Activated CD4-positive, alpha-beta T cell treated with anti-CD3 and anti-CD28 coated beads, Interleukin-2, amount 10 ng/mL, durations not matched to agents 7 days and 5 days (primary cell): ENCODE results near the gene PDE10A. TPM values are rescaled to one million over a fixed set of nuclear protein-coding genes. Genes with fewer than 3 reads are reported as not detected.

ENCODE experiments used
- CTCF ChIA-PET: fragments of 350-600 bp; sonication (Branson Sonifier 250); formaldehyde crosslinking; loops from one replicate; lab custom pipeline; 2021; ENCODE audit warnings: antibody characterized with exemption; lab: Charles Lee
- POLR2A ChIA-PET: fragments of 350-600 bp; sonication (Branson Sonifier 250); formaldehyde crosslinking; loops from one replicate; lab custom pipeline; 2021; ENCODE audit warnings: antibody characterized with exemption; lab: Charles Lee
- DNase-seq: peaks from one replicate; pipeline ENCODE4 v3.0.0-alpha.2; 2020
- H3K27ac Mint-ChIP-seq: one replicate; pipeline ENCODE4 v1.8.0; 2021; ENCODE audit warnings: mild to moderate bottlenecking, moderate library complexity, mixed read lengths
- H3K27me3 Mint-ChIP-seq: one replicate; pipeline ENCODE4 v1.8.0; 2021; ENCODE audit warnings: mixed read lengths
- H3K36me3 Mint-ChIP-seq: one replicate; pipeline ENCODE4 v1.8.0; 2021; ENCODE audit warnings: low read depth, mixed read lengths
- H3K4me1 Mint-ChIP-seq: one replicate; pipeline ENCODE4 v1.8.0; 2021; ENCODE audit warnings: mixed read lengths
- H3K4me3 Mint-ChIP-seq: one replicate; pipeline ENCODE4 v1.8.0; 2021; ENCODE audit warnings: mild to moderate bottlenecking, moderate library complexity, mixed read lengths
- H3K9me3 Mint-ChIP-seq: one replicate; pipeline ENCODE4 v1.8.0; 2021; ENCODE audit warnings: mixed read lengths
- total RNA-seq, 2 experiments: library from RNA; stranded (reverse); gene quantifications; one replicate each; pipeline ENCODE4 v1.2.3, GENCODE V29; 2021

Gene PDE10A
- total RNA-seq: not detected

DNA sequence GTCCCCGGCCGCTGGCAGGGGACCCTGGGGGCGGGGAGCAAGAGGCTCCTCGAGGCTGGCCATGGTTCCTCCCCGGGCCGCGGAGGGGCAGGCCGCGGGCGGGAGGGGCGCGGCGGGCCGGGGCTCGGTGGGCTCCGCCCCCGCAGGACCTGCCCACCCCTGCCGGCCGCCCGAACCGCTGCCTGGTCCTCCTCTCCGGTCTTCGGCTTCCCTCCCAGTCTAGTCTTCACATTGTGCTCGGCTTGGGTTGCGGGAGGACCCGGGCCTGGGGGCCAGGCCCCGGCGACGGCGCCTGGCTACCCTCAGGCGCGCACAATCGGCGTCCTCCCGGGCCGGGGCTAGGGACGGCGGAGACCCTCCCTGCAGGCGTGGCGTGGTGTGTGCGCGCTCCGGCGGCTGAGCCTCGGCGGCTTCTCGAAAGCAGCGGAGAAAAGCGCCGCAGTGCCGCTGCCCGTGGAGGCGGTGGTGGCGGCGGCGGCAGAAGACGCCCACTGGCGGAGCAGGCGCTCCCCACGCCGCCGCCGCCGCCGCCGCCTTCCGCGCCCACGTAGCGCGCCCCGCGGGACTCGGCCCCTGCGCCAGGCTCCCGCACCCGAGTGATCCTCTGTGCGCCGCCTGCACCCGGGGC lies at the start of gene PDE10A:
TSS of gene PDE10A (minus strand) at position 493 of the 628 bp plus-strand sequence. CDS start at position 63, 430 bp downstream.
- H3K4me3 Mint-ChIP-seq: no peak within 1 kb of the TSS
- H3K27me3 Mint-ChIP-seq: peaks cover 58% of the 10 kb centered on the region
- no peak for DNase-seq
- ChIA-PET CTCF (no interaction called here), POLR2A (no interaction called here)
- H3K36me3 Mint-ChIP-seq: no peaks in the 10 kb centered on the region
- H3K4me1 Mint-ChIP-seq: peaks cover 7% of the 10 kb centered on the region
- peak within 1 kb of the TSS; percentile 60 for H3K27ac Mint-ChIP-seq
- no peaks in the 10 kb centered on the region for H3K9me3 Mint-ChIP-seq

DNA sequence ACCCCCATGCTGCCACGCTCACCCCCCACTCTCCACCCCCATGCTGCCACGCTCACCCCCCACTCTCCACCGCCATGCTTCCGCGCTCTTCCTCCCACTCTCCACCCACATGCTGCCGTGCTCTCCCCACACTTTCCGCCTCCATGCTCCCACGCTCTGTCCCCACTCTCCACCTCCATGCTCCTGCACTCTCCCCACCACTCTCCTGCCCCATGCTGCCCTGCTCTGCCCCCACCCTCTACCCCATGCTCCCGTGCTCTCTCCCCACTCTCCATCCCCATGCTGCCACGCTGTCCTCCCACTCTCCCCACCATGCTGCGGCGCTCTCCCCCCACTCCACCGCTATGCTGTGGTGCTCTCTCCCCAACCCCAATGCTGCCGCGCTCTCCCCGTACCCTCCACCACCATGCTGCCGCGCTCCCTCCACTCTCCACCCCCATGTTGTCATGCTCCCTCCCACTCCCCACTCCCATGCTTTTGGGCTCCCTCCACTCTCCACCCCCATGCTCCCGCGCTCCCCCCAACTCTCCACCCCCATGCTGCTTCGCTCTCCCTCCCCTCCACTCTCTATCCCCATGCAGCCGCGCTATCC lies 46.0 kb upstream of the PDE10A start:
- H3K27me3 Mint-ChIP-seq: no peaks in the 10 kb centered on the region
- H3K9me3 Mint-ChIP-seq: peaks cover 2% of the 10 kb centered on the region
- H3K27ac Mint-ChIP-seq: no peak overlapping the region
- DNase-seq: no peak
- CTCF ChIA-PET: no interaction called here
- no peaks in the 10 kb centered on the region for H3K36me3 Mint-ChIP-seq
- H3K4me3 Mint-ChIP-seq: no peak overlapping the region
- no peaks in the 10 kb centered on the region for H3K4me1 Mint-ChIP-seq
- POLR2A ChIA-PET: no interaction called here

DNA sequence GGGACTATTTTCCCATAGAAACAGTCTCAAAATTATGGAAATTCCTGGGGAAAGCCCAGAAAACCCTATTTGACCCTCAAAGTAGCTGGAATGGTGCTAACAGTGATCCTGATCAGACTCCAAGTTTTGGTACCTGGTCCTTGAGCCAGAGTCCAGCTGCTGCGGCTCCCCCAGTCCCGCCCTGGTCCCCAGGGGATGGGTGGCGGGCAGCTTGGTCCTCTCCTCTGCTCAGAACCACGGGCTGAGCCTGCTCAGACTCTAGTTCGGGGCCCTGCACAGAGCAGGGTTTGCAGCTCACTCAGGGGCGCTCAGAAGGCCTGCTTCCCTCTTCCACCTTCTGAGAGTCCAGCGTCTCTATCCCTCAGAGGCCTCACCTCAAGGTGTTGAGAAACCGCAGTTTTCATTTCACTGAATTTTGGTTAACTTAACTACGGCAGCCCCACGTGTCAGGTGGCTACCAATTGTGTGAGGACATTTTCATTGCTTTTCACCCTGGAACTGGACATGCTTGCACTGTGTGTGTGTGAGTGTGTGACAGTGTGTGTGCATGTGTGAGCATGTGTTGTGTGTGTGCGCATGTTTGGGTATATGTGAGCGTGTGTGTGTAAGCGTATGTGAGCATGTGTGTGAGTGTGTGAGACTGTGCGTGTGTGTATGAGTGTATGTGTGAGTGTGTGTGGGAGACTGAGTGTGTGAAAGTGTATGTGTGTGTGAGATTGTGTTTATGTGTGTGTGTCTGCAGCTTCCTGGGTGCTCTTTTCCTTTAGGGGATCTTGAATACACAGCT lies 44.2 kb upstream of the PDE10A start:
- Mint-ChIP-seq H3K36me3 (no peaks in the 10 kb centered on the region), H3K4me1 (no peaks in the 10 kb centered on the region), H3K4me3 (no peak overlapping the region)

DNA sequence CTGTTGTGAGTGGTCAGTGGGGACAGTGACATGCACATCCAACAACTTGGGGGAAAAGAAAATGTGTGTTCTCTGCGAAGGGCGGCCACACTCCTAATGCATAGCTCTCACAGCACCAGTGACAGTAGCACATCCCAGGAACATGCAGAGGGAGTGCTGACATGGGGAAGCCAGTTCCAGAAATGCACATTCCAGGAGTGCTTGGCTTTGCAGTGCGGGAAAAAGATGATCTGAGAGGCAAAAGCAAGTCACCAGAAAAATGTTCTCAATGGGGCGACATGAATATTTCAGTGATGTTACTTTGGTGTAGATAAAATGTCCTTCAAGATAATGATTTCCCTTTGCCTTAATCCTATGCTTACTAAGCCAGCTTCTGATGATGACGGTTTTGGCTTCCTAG lies 42.9 kb upstream of the PDE10A start:
- ChIA-PET CTCF (no interaction called here), POLR2A (no interaction called here)
- H3K27ac Mint-ChIP-seq: no peak overlapping the region
- DNase-seq: no peak
- no peaks in the 10 kb centered on the region for H3K27me3 Mint-ChIP-seq
- no peaks in the 10 kb centered on the region for H3K4me1 Mint-ChIP-seq
- H3K4me3 Mint-ChIP-seq: no peak overlapping the region
- H3K9me3 Mint-ChIP-seq: peaks cover 2% of the 10 kb centered on the region
- no peaks in the 10 kb centered on the region for H3K36me3 Mint-ChIP-seq

More for the DNA sequence above, 44.2 kb upstream of the PDE10A start:
- no peaks in the 10 kb centered on the region for H3K27me3 Mint-ChIP-seq
- DNase-seq: no peak
- H3K27ac Mint-ChIP-seq: no peak overlapping the region
- ChIA-PET CTCF (no interaction called here), POLR2A (no interaction called here)
- H3K9me3 Mint-ChIP-seq: peaks cover 2% of the 10 kb centered on the region

DNA sequence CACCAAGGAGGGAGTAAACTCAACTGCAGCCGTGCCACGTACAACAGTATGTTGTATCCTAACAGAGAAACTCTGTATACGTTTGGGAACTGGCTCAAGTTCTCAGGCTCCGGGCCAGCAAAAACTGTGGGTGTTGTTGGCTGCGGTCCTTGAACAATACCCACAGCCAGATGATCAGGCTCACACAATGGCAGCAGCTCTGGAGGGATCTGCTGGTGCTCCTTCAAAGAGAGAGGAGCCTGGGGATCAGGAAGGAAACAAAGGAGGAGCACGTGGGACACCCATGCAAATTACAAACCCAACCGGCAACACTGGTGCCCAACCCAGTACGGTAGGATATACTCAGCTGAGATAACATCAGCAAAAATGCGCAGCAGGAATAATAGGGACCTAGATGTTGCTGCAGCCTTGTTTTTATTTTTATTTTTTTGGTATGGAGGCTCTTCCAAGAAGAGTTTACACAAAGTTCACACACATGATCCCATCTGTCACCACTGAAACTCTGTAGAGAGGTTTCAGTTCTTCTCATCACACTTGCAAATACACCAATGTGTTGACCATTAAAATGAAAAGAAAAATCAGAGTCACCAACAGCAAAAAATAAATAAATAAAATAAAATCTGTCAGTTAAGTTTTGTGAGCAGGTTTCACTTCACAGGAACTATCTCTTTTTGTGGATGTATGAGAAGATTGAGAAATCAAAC lies 41.2 kb upstream of the PDE10A start:
- Mint-ChIP-seq H3K9me3 (no peaks in the 10 kb centered on the region), H3K36me3 (no peaks in the 10 kb centered on the region), H3K27me3 (no peaks in the 10 kb centered on the region), H3K27ac (no peak overlapping the region), H3K4me3 (no peak overlapping the region), H3K4me1 (no peaks in the 10 kb centered on the region)
- no peak for DNase-seq
- CTCF ChIA-PET: no interaction called here
- POLR2A ChIA-PET: no interaction called here

DNA sequence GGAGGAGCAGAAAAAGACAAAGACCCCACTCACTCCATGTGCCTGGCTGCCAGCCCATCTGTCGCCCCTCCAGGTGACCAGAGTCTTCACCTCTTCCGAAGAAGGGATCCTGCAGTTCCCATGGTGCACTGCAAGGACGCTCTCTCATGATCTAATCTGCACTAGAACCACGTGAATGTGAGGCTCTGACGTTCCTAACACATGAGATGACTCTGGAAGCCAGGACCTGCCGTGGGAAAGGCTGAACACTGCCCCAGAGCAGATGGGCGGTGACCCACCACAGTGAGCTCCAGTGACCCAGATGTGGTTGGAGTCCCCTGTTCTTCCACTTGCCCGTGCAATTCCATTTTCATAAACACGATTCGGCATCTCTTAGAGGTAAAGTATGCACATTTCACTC lies 39.6 kb upstream of the PDE10A start:
- Mint-ChIP-seq H3K9me3 (no peaks in the 10 kb centered on the region), H3K4me3 (no peak overlapping the region), H3K27me3 (no peaks in the 10 kb centered on the region), H3K27ac (no peak overlapping the region), H3K36me3 (no peaks in the 10 kb centered on the region), H3K4me1 (no peaks in the 10 kb centered on the region)
- DNase-seq: no peak
- ChIA-PET CTCF (no interaction called here), POLR2A (no interaction called here)

DNA sequence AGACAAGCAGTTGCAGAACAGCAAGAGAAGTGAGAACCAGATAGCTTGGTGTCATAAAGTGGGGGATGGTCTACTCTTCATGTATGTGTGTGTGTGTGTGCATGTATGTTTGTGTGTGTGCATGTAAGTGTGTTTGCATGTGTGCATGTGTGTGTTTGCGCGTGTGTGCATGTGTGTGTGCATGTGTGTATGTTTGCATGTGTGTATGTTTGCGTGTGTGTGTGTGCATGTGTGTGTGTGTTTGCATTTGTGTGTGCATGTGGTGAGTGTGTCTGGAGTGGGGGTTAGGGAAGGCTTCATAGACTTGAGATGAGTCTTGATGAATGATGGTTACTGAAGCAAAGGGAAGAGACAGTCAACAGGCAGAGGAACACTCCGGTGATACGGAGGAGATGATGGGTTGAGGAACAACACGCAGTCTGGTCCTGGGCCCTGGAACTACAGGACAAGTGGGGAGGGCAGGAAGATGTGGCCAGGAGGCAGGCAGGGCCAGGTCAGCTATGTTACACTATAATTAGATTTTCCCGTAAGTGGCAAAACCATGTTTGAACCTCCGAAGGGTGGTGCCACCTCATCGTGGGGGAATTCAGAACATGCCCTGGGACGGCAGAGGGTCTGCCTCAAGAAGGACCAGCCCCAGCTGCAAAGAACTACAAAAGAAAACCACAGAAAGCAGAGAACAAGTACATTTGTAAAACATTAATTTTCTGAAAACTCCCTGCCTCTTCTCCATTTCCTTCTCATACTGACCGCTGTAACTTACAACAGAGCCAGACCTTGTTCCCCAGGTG lies 38.7 kb upstream of the PDE10A start:
- CTCF ChIA-PET: no interaction called here
- DNase-seq: no peak

DNA sequence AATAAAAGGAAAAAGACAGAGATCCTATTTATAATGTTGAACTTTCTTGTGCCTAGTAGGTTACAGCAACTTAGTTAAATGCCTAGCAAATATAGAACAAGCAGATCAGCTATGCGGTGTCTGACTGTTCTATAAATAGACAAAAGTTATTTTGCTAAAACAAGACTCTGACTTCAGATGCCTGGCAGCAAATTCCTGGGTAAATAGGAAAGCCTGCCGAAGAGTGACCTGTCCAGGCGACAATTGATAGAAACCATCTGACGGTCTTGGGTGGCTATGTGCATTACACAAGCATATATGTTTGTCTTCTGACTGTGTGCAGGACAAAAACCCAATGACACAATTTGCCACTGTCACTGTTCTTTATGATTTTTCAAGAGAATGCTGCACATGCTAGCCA lies 38.0 kb upstream of the PDE10A start:
- H3K36me3 Mint-ChIP-seq: no peaks in the 10 kb centered on the region
- DNase-seq: no peak
- H3K27ac Mint-ChIP-seq: no peak overlapping the region
- H3K4me1 Mint-ChIP-seq: no peaks in the 10 kb centered on the region
- no peaks in the 10 kb centered on the region for H3K9me3 Mint-ChIP-seq
- H3K27me3 Mint-ChIP-seq: no peaks in the 10 kb centered on the region
- CTCF ChIA-PET: interaction anchor here (0.5 kb wide), 1 partner anchor 77 kb away, joined by 4 read pairs; no protein-coding TSS in a partner anchor
- no peak overlapping the region for H3K4me3 Mint-ChIP-seq
- POLR2A ChIA-PET: no interaction called here

More for the DNA sequence above, 38.7 kb upstream of the PDE10A start:
- Mint-ChIP-seq H3K9me3 (no peaks in the 10 kb centered on the region), H3K27me3 (no peaks in the 10 kb centered on the region), H3K36me3 (no peaks in the 10 kb centered on the region), H3K4me3 (no peak overlapping the region), H3K27ac (no peak overlapping the region), H3K4me1 (no peaks in the 10 kb centered on the region)
- POLR2A ChIA-PET: no interaction called here

DNA sequence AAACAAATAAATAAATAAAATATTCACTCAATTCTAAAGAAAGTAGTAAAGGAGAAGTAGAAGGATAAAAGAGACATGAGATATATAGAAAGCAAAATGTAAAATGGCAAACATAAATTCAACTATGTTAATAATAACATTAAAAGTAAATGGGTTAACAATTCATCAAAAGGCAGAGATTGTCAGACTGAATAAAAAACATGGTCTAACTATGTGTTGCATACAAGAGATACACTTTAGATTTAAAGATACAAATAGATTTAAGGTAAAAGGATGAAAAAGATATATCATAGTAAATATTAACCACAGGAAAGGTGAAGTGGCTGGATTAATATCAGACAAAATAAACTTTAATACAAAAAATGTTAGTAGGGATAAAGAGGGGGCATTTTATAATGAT lies 35.8 kb upstream of the PDE10A start:
- no peaks in the 10 kb centered on the region for H3K27me3 Mint-ChIP-seq
- H3K4me1 Mint-ChIP-seq: no peaks in the 10 kb centered on the region
- H3K36me3 Mint-ChIP-seq: no peaks in the 10 kb centered on the region
- CTCF ChIA-PET: no interaction called here
- no peak overlapping the region for H3K27ac Mint-ChIP-seq
- POLR2A ChIA-PET: no interaction called here
- H3K4me3 Mint-ChIP-seq: no peak overlapping the region
- H3K9me3 Mint-ChIP-seq: no peaks in the 10 kb centered on the region
- DNase-seq: no peak

DNA sequence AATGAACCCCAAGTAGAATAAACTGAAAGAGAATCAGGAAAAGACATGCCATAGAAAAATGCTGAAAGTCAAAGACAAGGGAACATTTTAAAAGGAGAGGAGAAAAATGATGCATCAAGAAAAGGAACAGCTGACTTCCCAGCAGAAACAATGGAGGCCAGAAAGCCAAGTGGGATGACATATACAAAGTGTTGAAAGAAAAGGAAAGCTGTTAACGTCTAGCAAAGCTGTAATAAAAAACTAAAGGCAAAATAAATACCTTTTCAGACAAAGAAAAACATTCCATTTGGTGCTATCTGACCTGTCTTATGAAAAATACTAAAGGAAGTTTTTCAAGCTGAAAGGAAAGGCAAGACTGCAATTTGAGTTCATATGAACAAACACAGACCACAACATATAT lies 34.1 kb upstream of the PDE10A start:
- DNase-seq: no peak
- Mint-ChIP-seq H3K4me1 (no peaks in the 10 kb centered on the region), H3K27ac (no peak overlapping the region), H3K36me3 (no peaks in the 10 kb centered on the region), H3K27me3 (no peaks in the 10 kb centered on the region), H3K4me3 (no peak overlapping the region), H3K9me3 (no peaks in the 10 kb centered on the region)
- ChIA-PET POLR2A (no interaction called here), CTCF (no interaction called here)

DNA sequence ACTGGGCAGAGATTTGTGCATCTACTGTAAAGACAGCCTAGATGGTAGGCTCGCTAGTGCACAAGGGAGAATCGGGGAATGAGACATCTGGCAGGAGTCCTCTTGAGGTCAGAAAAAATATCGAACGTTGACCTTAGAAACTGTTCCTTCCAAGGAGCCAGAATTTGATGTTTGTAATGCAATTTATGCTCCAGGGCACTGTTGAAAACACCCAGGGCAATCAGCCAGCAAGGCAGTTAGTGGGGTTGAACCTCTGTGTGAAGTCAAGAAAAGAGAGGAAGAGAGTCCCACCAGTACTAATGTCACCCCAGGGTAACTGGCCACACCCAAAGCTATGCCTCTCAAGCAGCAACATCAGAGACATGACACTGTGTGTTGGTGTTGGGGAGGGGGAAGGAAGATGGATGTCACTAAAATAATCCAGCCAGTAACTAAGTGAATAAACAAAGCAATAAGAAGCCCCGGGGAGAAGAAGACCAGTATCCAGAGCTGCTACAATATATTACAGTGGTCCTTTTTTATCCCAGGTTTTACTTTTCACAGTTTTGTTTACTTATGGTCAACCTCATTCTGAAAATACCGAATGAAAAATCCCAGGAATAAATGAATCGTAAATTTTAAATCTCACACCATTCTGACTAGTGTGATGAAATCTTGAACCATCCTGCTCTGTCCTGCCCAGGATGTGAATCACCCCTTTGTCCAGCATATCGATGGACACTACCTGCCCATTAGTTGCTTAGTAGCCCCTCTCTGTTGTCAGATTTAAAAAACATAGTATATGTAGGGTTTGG lies 32.9 kb upstream of the PDE10A start:
- Mint-ChIP-seq H3K36me3 (no peaks in the 10 kb centered on the region), H3K4me3 (no peak overlapping the region), H3K27ac (no peak overlapping the region), H3K9me3 (no peaks in the 10 kb centered on the region), H3K4me1 (no peaks in the 10 kb centered on the region), H3K27me3 (no peaks in the 10 kb centered on the region)
- CTCF ChIA-PET: no interaction called here
- no peak for DNase-seq
- POLR2A ChIA-PET: no interaction called here

DNA sequence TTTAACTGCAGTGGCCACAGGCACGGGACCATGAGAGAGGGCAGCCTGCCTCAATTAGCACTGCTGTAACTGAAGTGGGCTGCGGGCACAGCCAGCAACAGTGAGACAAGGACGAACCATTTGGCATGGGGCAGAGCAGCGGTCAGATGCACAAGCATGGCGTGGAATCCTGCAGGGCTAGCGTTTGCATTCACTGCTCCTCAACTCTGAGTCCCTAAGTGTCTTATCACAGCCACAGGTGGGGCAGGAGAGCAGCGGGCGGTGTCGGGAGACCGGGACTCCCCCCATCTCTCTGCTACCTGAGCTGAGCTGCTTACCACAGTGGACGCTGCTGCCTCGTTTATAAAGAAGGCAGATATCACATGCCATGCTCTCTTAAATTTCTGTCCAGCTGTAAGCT lies 31.3 kb upstream of the PDE10A start:
- ChIA-PET POLR2A (no interaction called here), CTCF (no interaction called here)
- H3K27ac Mint-ChIP-seq: no peak overlapping the region
- no peaks in the 10 kb centered on the region for H3K36me3 Mint-ChIP-seq
- H3K4me1 Mint-ChIP-seq: no peaks in the 10 kb centered on the region
- no peaks in the 10 kb centered on the region for H3K9me3 Mint-ChIP-seq
- no peaks in the 10 kb centered on the region for H3K27me3 Mint-ChIP-seq
- DNase-seq: no peak
- no peak overlapping the region for H3K4me3 Mint-ChIP-seq
